HUES6 (cell line): ENCODE data around the gene SLC6A18.

ENCODE experiments used
- H3K27ac ChIP-seq: 2 replicates; pipeline ENCODE4 v1.7.0; 2013; ENCODE audit warnings: low read depth, mild to moderate bottlenecking, low read length, inconsistent platforms
- H3K27me3 ChIP-seq: 2 replicates; pipeline ENCODE4 v1.6.1; 2013; ENCODE audit warnings: low read length; ENCODE audit not compliant: control insufficient read depth, insufficient read depth
- H3K36me3 ChIP-seq: 2 replicates; pipeline ENCODE4 v1.6.1; 2013; ENCODE audit warnings: low read length; ENCODE audit not compliant: control insufficient read depth, insufficient read depth
- H3K4me1 ChIP-seq: 2 replicates; pipeline ENCODE4 v1.6.1; 2013; ENCODE audit warnings: low read length; ENCODE audit not compliant: control insufficient read depth, insufficient read depth
- H3K4me3 ChIP-seq: 2 replicates; pipeline ENCODE4 v1.5.1; 2013; ENCODE audit warnings: low read depth, low read length
- H3K9ac ChIP-seq: one replicate; pipeline ENCODE4 v1.6.1; 2013; ENCODE audit warnings: mild to moderate bottlenecking, low read length
- H3K9me3 ChIP-seq: 2 replicates; pipeline ENCODE4 v1.6.1; 2013; ENCODE audit warnings: low read depth, low read length; ENCODE audit not compliant: control insufficient read depth, insufficient read depth

SLC6A18 gene

DNA sequence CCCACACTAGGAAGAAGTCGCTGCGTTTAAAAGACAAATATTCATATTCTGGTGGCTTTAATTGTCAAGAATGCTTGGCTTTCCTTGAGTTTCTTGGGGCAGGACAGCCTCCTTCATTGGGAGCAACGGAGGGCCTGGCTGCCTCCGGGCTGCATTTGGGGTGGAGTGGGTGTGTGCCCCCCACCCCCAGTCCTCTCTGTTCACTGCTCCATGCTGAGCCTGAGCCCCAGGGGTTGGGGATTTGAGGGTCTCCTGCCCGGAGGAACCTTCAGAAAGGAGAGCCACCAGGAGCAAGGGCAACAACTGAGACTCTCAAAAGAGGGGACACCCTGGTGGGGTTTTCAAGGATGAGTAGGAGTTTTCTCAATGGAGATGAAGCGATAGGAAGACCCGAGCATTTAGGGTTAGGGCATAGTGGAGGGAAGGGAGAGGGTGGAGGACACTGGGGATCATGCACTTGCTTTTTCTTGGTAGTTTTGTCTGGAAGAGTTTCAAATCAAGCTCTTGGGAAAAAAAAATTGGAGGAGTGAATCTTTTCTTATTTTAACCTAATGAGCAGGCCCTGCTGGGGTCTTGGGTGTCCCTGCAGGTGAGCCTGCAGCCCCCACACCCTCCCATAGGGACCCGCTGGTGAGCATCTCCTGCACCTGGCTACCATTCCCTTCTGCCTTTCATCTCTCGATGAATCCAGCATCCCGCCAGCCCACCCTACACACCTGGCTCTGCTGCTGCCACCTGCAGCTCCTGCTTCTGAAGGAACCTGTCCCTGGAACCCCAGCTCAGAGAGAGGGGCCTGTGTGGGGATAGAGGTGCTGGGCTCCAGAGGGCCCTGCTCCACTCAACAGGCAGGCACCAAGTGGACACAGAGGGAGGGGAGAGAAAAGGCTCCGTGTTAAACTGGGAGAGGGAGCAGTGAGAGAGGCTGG lies 19.7 kb upstream of the SLC6A18 start:
- H3K27ac ChIP-seq = no peak overlapping the region
- H3K27me3 ChIP-seq = peaks cover 3% of the 10 kb centered on the region; the same call in 1 of the 2 replicates
- H3K9ac ChIP-seq = no peak overlapping the region
- H3K4me1 ChIP-seq = peaks cover 5% of the 10 kb centered on the region; the same call in 1 of the 2 replicates
- H3K4me3 ChIP-seq = no peak overlapping the region
- H3K9me3 ChIP-seq = no peaks in the 10 kb centered on the region
- no peaks in the 10 kb centered on the region for H3K36me3 ChIP-seq

DNA sequence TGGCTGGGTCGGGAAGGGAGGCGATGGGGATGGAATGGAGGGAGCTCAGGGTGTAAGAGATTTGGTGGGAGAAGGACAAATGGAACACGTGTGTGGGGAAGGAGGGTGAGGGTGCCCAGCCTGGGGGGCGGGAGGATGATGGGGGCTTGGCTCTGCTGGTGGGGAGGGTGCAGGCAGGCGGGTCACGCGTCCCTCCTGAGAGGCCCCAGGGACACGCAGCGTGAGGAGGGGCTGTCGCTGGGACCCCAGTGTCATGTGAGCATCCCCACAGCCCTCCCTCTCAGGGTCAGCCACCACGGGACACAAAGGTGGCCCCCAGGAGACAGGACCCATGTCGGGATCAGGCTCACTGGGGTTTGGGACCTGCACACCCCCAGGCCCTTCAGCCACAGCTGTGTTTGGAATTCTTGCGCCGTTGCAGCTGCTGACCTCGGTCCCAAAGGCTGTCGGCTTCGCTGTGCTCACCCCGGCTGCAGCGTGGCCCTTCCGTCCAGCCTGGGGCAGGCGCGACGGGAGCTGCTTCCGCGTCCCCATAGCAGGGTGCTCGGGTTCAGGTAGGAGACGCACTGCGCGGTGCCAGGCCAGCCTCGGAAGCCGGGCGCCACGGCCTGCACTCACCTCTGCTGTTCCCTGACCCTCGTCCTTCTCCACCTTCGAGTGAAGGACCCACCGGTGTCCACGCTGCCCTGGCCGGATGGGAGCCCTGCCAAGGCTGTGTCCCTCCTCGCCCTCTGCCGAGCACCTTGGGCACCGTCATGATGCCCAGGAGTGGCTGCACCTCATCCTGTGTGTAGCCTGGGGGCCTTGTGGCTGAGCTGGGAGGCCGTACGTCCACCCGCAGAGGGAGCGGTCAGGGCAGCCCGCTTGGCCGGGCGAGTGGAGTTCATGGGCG lies 18.4 kb upstream of the SLC6A18 start:
- H3K4me1 ChIP-seq = peaks cover 3% of the 10 kb centered on the region; the same call in 1 of the 2 replicates
- H3K9me3 ChIP-seq = no peaks in the 10 kb centered on the region
- no peak overlapping the region for H3K4me3 ChIP-seq
- peaks cover 3% of the 10 kb centered on the region; the same call in 1 of the 2 replicates for H3K27me3 ChIP-seq
- H3K27ac ChIP-seq = no peak overlapping the region
- no peak overlapping the region for H3K9ac ChIP-seq
- no peaks in the 10 kb centered on the region for H3K36me3 ChIP-seq

- Histone ChIP-seq H3K27me3 (peaks cover 3% of the 10 kb centered on the region; the same call in 1 of the 2 replicates), H3K36me3 (no peaks in the 10 kb centered on the region), H3K4me1 (peaks cover 3% of the 10 kb centered on the region; the same call in 1 of the 2 replicates), H3K9ac (no peak overlapping the region), H3K27ac (no peak overlapping the region), H3K9me3 (no peaks in the 10 kb centered on the region), H3K4me3 (no peak overlapping the region)
These were observed 17.6 kb upstream of the SLC6A18 start for GRCh38 chr5:1207555-1207954.

DNA sequence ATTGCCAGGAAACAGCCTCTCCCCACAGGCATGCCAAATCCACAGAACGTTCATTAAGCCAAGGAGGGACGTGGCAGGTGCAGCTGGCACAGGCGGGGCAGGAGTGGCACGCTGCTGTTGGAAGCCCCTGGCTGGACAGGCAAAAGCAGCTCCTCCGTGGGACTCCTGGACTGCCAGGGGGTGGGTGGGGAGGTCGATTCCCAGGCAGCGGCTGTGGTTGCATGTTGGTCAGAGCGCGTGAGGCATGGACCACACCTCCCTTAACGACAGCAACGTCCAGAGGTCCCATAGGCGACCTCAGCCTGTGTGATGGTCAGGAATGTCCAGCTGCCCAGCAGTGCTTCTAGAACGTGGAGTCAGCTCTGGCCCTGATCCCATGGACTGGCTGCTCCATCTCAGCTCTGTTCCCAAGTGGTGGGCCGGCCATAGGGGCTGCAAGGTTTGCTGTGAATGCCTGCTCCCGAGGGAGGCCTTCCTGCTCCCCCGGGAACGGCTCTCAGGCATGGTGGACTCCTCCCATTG lies 16.9 kb upstream of the SLC6A18 start:
- H3K4me3 ChIP-seq = no peak overlapping the region
- H3K27ac ChIP-seq = no peak overlapping the region
- peaks cover 3% of the 10 kb centered on the region; the same call in 1 of the 2 replicates for H3K4me1 ChIP-seq
- no peak overlapping the region for H3K9ac ChIP-seq
- H3K36me3 ChIP-seq = no peaks in the 10 kb centered on the region
- no peaks in the 10 kb centered on the region for H3K9me3 ChIP-seq
- H3K27me3 ChIP-seq = peaks cover 3% of the 10 kb centered on the region; the same call in 1 of the 2 replicates

- Histone ChIP-seq H3K27me3 (peaks cover 3% of the 10 kb centered on the region; the same call in 1 of the 2 replicates), H3K9me3 (no peaks in the 10 kb centered on the region), H3K4me3 (no peak overlapping the region), H3K36me3 (no peaks in the 10 kb centered on the region), H3K27ac (no peak overlapping the region), H3K4me1 (peaks cover 3% of the 10 kb centered on the region; the same call in 1 of the 2 replicates), H3K9ac (no peak overlapping the region)
These were observed 16.3 kb upstream of the SLC6A18 start for GRCh38 chr5:1208743-1209488.

DNA sequence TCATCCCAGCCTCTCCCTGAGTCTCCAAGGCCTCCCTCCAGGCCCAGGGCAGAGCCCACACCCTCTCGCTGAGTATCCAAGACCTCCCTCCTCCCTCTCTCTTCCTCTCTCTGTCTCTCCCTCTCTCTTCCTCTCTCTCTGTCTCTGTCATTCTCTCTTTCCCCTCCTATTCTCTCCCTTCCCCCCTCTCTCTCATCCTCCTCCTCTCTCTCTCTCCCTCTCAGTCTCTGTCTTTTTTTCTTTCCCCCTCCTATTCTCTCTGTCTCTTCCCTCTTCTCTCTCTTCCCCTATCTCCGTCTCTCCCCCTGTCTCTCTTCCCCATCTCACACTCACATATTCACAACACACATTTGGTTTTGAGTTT lies 15.7 kb upstream of the SLC6A18 start:
- Histone ChIP-seq H3K27ac (no peak overlapping the region), H3K36me3 (no peaks in the 10 kb centered on the region), H3K9me3 (no peaks in the 10 kb centered on the region), H3K4me1 (peaks cover 3% of the 10 kb centered on the region; the same call in 1 of the 2 replicates), H3K27me3 (peaks cover 3% of the 10 kb centered on the region; the same call in 1 of the 2 replicates), H3K4me3 (no peak overlapping the region), H3K9ac (no peak overlapping the region)

GRCh38 chr5:1209896-1210776 lies 15.0 kb upstream of the SLC6A18 start:
- no peak overlapping the region for H3K27ac ChIP-seq
- no peak overlapping the region for H3K9ac ChIP-seq
- H3K9me3 ChIP-seq = no peaks in the 10 kb centered on the region; the same call in 1 of the 2 replicates
- peaks cover 3% of the 10 kb centered on the region; the same call in 1 of the 2 replicates for H3K27me3 ChIP-seq
- H3K4me1 ChIP-seq = no peaks in the 10 kb centered on the region
- no peaks in the 10 kb centered on the region for H3K36me3 ChIP-seq
- H3K4me3 ChIP-seq = no peak overlapping the region

DNA sequence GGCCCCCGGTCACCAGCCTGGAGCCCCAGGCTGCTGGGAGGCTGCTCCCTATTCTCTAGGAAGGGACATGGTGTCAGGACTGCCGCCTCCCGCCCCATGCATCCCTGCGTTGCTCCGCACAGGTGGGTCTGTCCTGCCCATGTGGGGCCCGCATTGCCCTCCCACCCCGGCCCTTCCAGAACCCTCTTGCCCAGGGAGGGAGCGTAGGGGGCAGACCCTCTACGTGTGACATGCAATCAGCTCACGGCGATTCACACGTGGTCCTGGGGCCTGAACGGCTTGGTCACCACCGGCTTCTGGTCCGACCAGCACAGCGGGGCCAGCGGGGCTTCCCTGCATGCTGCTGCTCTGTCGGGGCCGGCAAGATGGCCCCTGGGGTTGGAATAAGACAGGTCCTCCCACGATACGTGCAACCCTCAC lies 14.3 kb upstream of the SLC6A18 start:
- Histone ChIP-seq H3K4me1 (no peaks in the 10 kb centered on the region), H3K9ac (no peak overlapping the region), H3K36me3 (no peaks in the 10 kb centered on the region), H3K27me3 (peaks cover 3% of the 10 kb centered on the region; the same call in 1 of the 2 replicates), H3K27ac (no peak overlapping the region), H3K9me3 (peaks cover 7% of the 10 kb centered on the region), H3K4me3 (no peak overlapping the region)

DNA sequence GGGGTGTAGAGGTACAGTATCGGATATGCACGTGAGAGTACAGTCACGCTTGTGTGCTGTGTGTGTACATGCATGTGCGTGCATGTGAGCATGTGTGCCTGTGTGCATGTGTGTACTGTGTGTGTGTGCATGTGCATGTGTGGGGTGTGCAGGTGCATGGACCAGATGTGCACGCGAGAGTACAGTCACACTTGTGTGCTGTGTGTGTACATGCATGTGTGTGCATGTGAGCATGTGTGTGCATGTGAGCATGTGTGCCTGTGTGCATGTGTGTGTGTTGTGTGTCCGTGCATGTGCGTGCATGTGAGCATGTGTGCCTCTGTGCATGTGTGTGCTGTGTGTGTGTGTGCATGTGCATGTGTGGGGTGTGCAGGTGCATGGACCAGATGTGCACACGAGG lies 13.5 kb upstream of the SLC6A18 start:
- no peak overlapping the region for H3K9ac ChIP-seq

More for the DNA sequence above, 13.5 kb upstream of the SLC6A18 start:
- Histone ChIP-seq H3K4me1 (no peaks in the 10 kb centered on the region), H3K36me3 (no peaks in the 10 kb centered on the region), H3K27ac (no peak overlapping the region), H3K27me3 (no peaks in the 10 kb centered on the region), H3K4me3 (no peak overlapping the region), H3K9me3 (peaks cover 8% of the 10 kb centered on the region)
